Kidney glomerular epithelial cell (primary cell): ENCODE data around the gene EIF2AK3.

Experiments used
- DNase-seq: peaks from one replicate; lab custom pipeline; 2025; lab: John Stamatoyannopoulos, UW

EIF2AK3 gene

GRCh38 chr2:88540346-88540745 lies 86.9 kb downstream of the EIF2AK3 start:
- peak; percentile 33 for DNase-seq

- DNase-seq = no peak
These were observed 88.8 kb downstream of the EIF2AK3 start for GRCh38 chr2:88538362-88538917.

- DNase-seq = no peak
These were observed 89.6 kb downstream of the EIF2AK3 start for GRCh38 chr2:88537640-88538039.

- DNase-seq = no peak
These were observed 97.2 kb downstream of the EIF2AK3 start for GRCh38 chr2:88530081-88530480.

- DNase-seq = no peak
These were observed 105.7 kb downstream of the EIF2AK3 start for GRCh38 chr2:88521445-88522073.

DNA sequence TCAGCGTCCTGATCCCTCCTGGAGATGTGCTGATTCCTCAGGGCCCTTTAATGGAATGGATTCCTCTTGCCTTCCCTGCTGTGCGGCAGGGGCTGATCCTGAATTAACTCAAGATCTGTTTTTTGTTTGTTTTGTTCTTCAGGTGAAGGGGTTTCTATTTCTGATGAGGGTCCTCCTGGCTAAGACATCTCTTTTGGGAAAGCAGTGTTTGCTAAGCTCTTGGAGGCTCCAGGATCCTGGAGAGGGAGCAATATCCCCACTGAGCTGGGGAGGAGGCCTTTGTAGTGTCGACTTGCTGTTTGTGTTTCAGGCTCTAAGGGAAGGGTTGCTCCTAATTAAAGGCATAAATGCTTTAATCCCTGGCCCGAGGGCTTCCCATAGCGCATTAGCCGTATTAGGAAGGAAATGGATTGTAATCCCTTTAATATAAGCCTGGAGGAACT lies 109.5 kb downstream of the EIF2AK3 start:
- no peak for DNase-seq
